Umbilical cord (tissue), 2 donors: ENCODE data around the gene ATP6V0E1. TPM values are rescaled to one million over a fixed set of nuclear protein-coding genes. Genes with fewer than 3 reads are reported as not detected.
"Not testable (repeated sequence)": the region's sequence is repeated elsewhere in the genome, so short reads cannot be mapped to it uniquely, and the experiment has no call there.

Experiments used
- DNase-seq: peaks from one replicate; pipeline ENCODE4 v3.0.0-alpha.2; 2015; ENCODE audit warnings: low spot score
- total RNA-seq: library from RNA; depleted of rRNA; stranded (reverse); fragments of >200 nt; gene quantifications from one replicate; pipeline ENCODE4 v1.2.3, GENCODE V29; 2014; ENCODE audit warnings: low replicate concordance; ENCODE audit not compliant: insufficient read depth

Gene ATP6V0E1
- total RNA-seq, 1 donor from 2014 or later: 104 TPM

- DNase-seq: no peak
Measured at GRCh38 chr5:173033923-173034322, 50.4 kb downstream of the ATP6V0E1 start.

- DNase-seq: no peak
Measured at GRCh38 chr5:173035904-173036707, 52.5 kb downstream of the ATP6V0E1 start.

GRCh38 chr5:173039188-173039587 is 55.6 kb downstream of the ATP6V0E1 start:
- no peak for DNase-seq

GRCh38 chr5:173039964-173040363 is 56.4 kb downstream of the ATP6V0E1 start:
- no peak for DNase-seq

GRCh38 chr5:173041881-173042762 is 58.6 kb downstream of the ATP6V0E1 start:
- DNase-seq: no peak

- no peak for DNase-seq
Measured at GRCh38 chr5:173042763-173043107, 59.2 kb downstream of the ATP6V0E1 start.

- DNase-seq: no peak
Measured at GRCh38 chr5:173045474-173045873, 61.9 kb downstream of the ATP6V0E1 start.

- DNase-seq: not testable (repeated sequence)
Measured at GRCh38 chr5:173047096-173047837, 63.7 kb downstream of the ATP6V0E1 start.

GRCh38 chr5:173047838-173048105 is 64.2 kb downstream of the ATP6V0E1 start:
- no peak for DNase-seq

- DNase-seq: no peak
Measured at GRCh38 chr5:173050791-173051190, 67.2 kb downstream of the ATP6V0E1 start.

GRCh38 chr5:173051746-173052145 is 68.2 kb downstream of the ATP6V0E1 start:
- peak; percentile 18 for DNase-seq

- DNase-seq: no peak
Measured at GRCh38 chr5:173053041-173053440, 69.5 kb downstream of the ATP6V0E1 start.

- no peak for DNase-seq
Measured at GRCh38 chr5:173055042-173055721, 71.6 kb downstream of the ATP6V0E1 start.

GRCh38 chr5:173055722-173055982 is 72.1 kb downstream of the ATP6V0E1 start:
- DNase-seq: no peak

- peak; percentile 98 for DNase-seq
Measured at GRCh38 chr5:173055983-173056782, 72.6 kb downstream of the ATP6V0E1 start, which contains the start of gene CREBRF. TSS of gene CREBRF (plus strand) at chr5:173056352. CDS start at chr5:173080776, 24,424 bp downstream.

GRCh38 chr5:173056783-173057061 is 73.2 kb downstream of the ATP6V0E1 start:
- no peak for DNase-seq

GRCh38 chr5:173057062-173057924 is 73.7 kb downstream of the ATP6V0E1 start:
- DNase-seq: peak; percentile 100

- no peak for DNase-seq
Measured at GRCh38 chr5:173062141-173062540, 78.6 kb downstream of the ATP6V0E1 start.

GRCh38 chr5:173065155-173065554 is 81.6 kb downstream of the ATP6V0E1 start:
- DNase-seq: no peak

GRCh38 chr5:173069671-173070070 is 86.1 kb downstream of the ATP6V0E1 start:
- no peak for DNase-seq
